Activated CD8-positive, alpha-beta T cell treated with anti-CD3 and anti-CD28 coated beads for 36 hours (primary cell): ENCODE measurements around the gene PPARGC1A. TPM values are rescaled to one million over a fixed set of nuclear protein-coding genes. Genes with fewer than 3 reads are reported as not detected.

ENCODE experiments used
- ATAC-seq: fragments of 200-7000 bp; cut with Tn5 transposase; one replicate; pipeline ENCODE4 v1.10.0; 2021; ENCODE audit warnings: mild to moderate bottlenecking, moderate library complexity
- CTCF ChIA-PET: fragments of 350-600 bp; sonication (Branson Sonifier 250); formaldehyde crosslinking; loops from one replicate; lab custom pipeline; 2021; ENCODE audit warnings: antibody characterized with exemption; lab: Charles Lee
- POLR2A ChIA-PET: fragments of 350-600 bp; sonication (Branson Sonifier 250); formaldehyde crosslinking; loops from one replicate; lab custom pipeline; 2021; ENCODE audit warnings: antibody characterized with exemption; lab: Charles Lee
- DNase-seq: peaks from one replicate; pipeline ENCODE4 v3.0.0-alpha.2; 2020
- H3K27ac Mint-ChIP-seq: one replicate; pipeline ENCODE4 v1.8.0; 2021; ENCODE audit warnings: mild to moderate bottlenecking, mixed read lengths
- H3K27me3 Mint-ChIP-seq: one replicate; pipeline ENCODE4 v1.8.0; 2021; ENCODE audit warnings: mixed read lengths
- H3K36me3 Mint-ChIP-seq: one replicate; pipeline ENCODE4 v1.8.0; 2021; ENCODE audit warnings: low read depth, mixed read lengths
- H3K4me1 Mint-ChIP-seq: one replicate; pipeline ENCODE4 v1.8.0; 2021; ENCODE audit warnings: low read depth, mixed read lengths
- H3K4me3 Mint-ChIP-seq: one replicate; pipeline ENCODE4 v1.8.0; 2021; ENCODE audit warnings: mild to moderate bottlenecking, moderate library complexity, mixed read lengths
- H3K9me3 Mint-ChIP-seq: one replicate; pipeline ENCODE4 v1.8.0; 2021; ENCODE audit warnings: mixed read lengths
- CTCF ChIP-seq: fragments of 200-600 bp; IDR thresholded peaks from one replicate; pipeline ENCODE4 v1.8.0; 2022; ENCODE audit warnings: antibody characterized with exemption, mild to moderate bottlenecking
- intact Hi-C: fragments of 100-400 bp; cut with micrococcal nuclease; formaldehyde crosslinking; loops from one replicate; pipeline ENCODE4 v1.10.0; 2022
- total RNA-seq, 2 experiments: library from RNA; stranded (reverse); gene quantifications; one replicate each; pipeline ENCODE4 v1.2.3, GENCODE V29; 2021

Gene PPARGC1A
- total RNA-seq, 2 experiments from 2014 or later: not detected

- ChIA-PET POLR2A (no interaction called here), CTCF (no interaction called here)
- H3K27ac Mint-ChIP-seq: no peak overlapping the region
- ATAC-seq (no peak), DNase-seq (no peak)
- no peaks in the 10 kb centered on the region for H3K9me3 Mint-ChIP-seq
- no peak for TF ChIP-seq CTCF
- no peaks in the 10 kb centered on the region for H3K36me3 Mint-ChIP-seq
- no peak overlapping the region for H3K4me3 Mint-ChIP-seq
- H3K27me3 Mint-ChIP-seq: no peaks in the 10 kb centered on the region
- intact Hi-C loops: no loop called here
- H3K4me1 Mint-ChIP-seq: no peaks in the 10 kb centered on the region
Observed at GRCh38 chr4:23922013-23922412, 32.2 kb upstream of the PPARGC1A start.

DNA sequence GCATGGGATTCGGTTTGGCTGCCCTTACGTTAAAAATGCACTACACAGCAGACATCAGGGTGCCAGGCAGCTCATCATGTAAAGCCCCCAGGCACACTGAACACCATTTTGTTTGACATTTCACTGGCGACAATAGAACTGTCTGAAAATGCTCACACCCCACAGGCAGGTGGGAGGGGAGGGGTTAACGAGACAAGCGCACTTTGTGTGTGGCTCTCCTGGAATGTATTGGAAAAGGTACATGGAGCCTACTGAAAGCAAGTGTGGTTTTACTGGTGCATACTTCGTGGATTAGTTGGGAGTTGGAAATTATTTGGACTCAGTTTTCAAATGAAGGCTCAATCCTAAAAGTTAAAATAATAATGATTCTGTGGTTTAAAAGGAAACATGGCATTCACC lies 31.6 kb upstream of the PPARGC1A start:
- no peak for ATAC-seq
- no peak for TF ChIP-seq CTCF
- Mint-ChIP-seq H3K4me1 (no peaks in the 10 kb centered on the region), H3K4me3 (no peak overlapping the region), H3K27ac (no peak overlapping the region), H3K36me3 (no peaks in the 10 kb centered on the region), H3K27me3 (no peaks in the 10 kb centered on the region), H3K9me3 (no peaks in the 10 kb centered on the region)
- intact Hi-C loops: no loop called here
- DNase-seq: no peak
- ChIA-PET CTCF (no interaction called here), POLR2A (no interaction called here)

- Mint-ChIP-seq H3K4me3 (no peak overlapping the region), H3K9me3 (no peaks in the 10 kb centered on the region), H3K27me3 (no peaks in the 10 kb centered on the region), H3K4me1 (no peaks in the 10 kb centered on the region), H3K36me3 (no peaks in the 10 kb centered on the region), H3K27ac (no peak overlapping the region)
- ChIA-PET POLR2A (no interaction called here), CTCF (no interaction called here)
- ATAC-seq (no peak), DNase-seq (no peak)
- intact Hi-C loops: no loop called here
- TF ChIP-seq CTCF: no peak
Observed at GRCh38 chr4:23920716-23921446, 31.0 kb upstream of the PPARGC1A start.

DNA sequence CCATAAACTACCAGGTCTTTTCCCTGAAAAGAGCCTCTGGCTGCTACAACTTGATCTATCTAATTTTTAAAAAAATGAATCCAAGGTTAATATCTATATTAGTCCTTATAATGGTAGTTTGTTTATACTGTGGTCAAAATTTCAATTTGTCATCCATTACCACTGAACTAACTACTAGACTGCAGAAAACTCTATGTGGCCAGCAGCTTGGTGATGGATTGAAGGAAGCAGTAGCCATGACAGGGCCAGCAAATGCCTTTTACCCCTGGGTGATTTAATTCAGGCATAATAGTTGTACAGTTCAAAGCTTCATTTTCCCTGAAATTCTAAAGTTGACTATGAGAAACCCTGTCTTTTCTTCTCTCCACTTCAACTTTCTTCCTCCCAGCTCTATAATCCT lies 30.4 kb upstream of the PPARGC1A start:
- intact Hi-C loops: no loop called here
- no peak for DNase-seq
- H3K4me3 Mint-ChIP-seq: no peak overlapping the region
- H3K4me1 Mint-ChIP-seq: no peaks in the 10 kb centered on the region
- no peaks in the 10 kb centered on the region for H3K9me3 Mint-ChIP-seq
- no peak for ATAC-seq
- H3K27me3 Mint-ChIP-seq: no peaks in the 10 kb centered on the region
- no peaks in the 10 kb centered on the region for H3K36me3 Mint-ChIP-seq
- no peak overlapping the region for H3K27ac Mint-ChIP-seq
- ChIA-PET CTCF (no interaction called here), POLR2A (no interaction called here)
- TF ChIP-seq CTCF: no peak

DNA sequence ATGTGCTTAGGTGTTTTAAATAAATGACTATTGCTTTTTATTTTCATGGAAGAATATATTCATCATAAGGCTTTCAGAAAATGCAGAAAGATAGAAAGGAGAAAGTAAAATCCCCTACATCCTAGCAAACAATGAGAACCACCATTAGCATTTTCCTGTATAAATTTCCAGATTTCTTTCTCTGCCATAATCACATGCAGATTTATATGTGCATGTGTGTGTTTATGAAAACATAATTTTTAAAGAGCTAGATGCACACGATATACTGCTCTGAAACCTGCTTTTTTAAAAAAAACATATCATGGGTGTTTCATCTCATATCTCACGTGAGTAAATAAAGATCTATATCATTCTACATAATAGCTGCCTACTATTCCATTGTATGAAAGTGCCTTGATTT lies 26.4 kb upstream of the PPARGC1A start:
- DNase-seq (no peak), ATAC-seq (no peak)
- intact Hi-C loops: no loop called here
- H3K36me3 Mint-ChIP-seq: no peaks in the 10 kb centered on the region
- H3K4me3 Mint-ChIP-seq: no peak overlapping the region
- no peaks in the 10 kb centered on the region for H3K4me1 Mint-ChIP-seq
- H3K27ac Mint-ChIP-seq: no peak overlapping the region
- H3K9me3 Mint-ChIP-seq: no peaks in the 10 kb centered on the region
- POLR2A ChIA-PET: no interaction called here
- CTCF ChIA-PET: no interaction called here
- no peak for TF ChIP-seq CTCF
- H3K27me3 Mint-ChIP-seq: no peaks in the 10 kb centered on the region
